H1 (cell line): ENCODE measurements around the gene MCEMP1.

ENCODE experiments used
- CHD2 ChIP-seq: IDR thresholded peaks from 2 replicates; pipeline ENCODE4 v1.6.1; 2012; ENCODE audit warnings: low read length, improper control_type of control experiment
- FOSL1 ChIP-seq: IDR thresholded peaks from 2 replicates; pipeline ENCODE4 v1.6.1; 2011; ENCODE audit warnings: mild to moderate bottlenecking, low read depth, low read length, moderate library complexity; ENCODE audit not compliant: insufficient read depth
- HDAC2 ChIP-seq, 2 experiments: fragments of 300-600 bp in 1 of 2; sonication (generic) in 1 of 2; IDR thresholded peaks; 2 replicates each; pipeline ENCODE4 v1.6.1; 2011 to 2012; ENCODE audit warnings: low read depth in 2 of 2, low read length in 2 of 2, mild to moderate bottlenecking in 2 of 2, moderate library complexity in 2 of 2, borderline replicate concordance in 1 of 2, inconsistent platforms in 1 of 2
- POLR2A ChIP-seq, 2 experiments: IDR thresholded peaks; 1 replicate in 1 of 2; 2 replicates in 1 of 2; pipeline ENCODE4 v1.6.1; 2011; ENCODE audit warnings: low read depth in 2 of 2, low read length in 2 of 2, mild to moderate bottlenecking in 2 of 2; ENCODE audit errors: control extremely low read depth in 1 of 2
- POLR2AphosphoS5 ChIP-seq: IDR thresholded peaks from 2 replicates; pipeline ENCODE4 v1.6.1; 2011; ENCODE audit warnings: low read depth, low read length
- TCF12 ChIP-seq: IDR thresholded peaks from 2 replicates; pipeline ENCODE4 v1.6.1; 2011; ENCODE audit warnings: low read depth, mild to moderate bottlenecking, low read length
- TF ChIP-seq, protein P1 (sequence below), 3 experiments: IDR thresholded peaks; 1 replicate in 2 of 3; 2 replicates in 1 of 3; pipeline versions ENCODE4 v1.5.1 to v1.6.1; 2011; ENCODE audit warnings: low read length in 3 of 3, mild to moderate bottlenecking in 3 of 3, inconsistent platforms in 2 of 3, low read depth in 1 of 3, moderate library complexity in 1 of 3; ENCODE audit not compliant: insufficient read depth in 1 of 3; ENCODE audit errors: control extremely low read depth in 1 of 3
- TF ChIP-seq, protein P2 (sequence below): fragments of 300-600 bp; sonication (generic); IDR thresholded peaks from 2 replicates; pipeline ENCODE4 v1.7.1; 2012; ENCODE audit warnings: low read length, moderate library complexity, mild to moderate bottlenecking, inconsistent platforms; ENCODE audit not compliant: insufficient replicate concordance

DNA sequence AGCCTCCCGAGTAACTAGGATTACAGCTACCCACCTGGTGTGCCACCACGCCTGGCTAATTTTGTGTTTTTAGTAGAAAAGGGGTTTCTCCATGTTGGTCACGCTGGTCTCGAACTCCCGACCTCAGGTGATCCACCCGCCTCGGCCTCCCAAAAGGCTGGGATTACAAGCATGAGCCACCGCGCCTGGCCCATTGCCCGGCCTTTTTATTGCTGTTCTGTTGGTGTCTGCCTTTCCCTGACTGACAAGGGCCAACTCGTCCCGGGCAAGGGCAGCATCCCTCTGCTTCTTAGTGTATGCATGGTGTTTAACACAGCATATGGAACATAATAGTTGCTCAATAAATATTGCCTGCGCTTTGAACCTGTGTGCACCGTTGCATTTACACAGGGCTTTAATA, 14.2 kb upstream of the MCEMP1 start:
- TF ChIP-seq, protein P1, sequence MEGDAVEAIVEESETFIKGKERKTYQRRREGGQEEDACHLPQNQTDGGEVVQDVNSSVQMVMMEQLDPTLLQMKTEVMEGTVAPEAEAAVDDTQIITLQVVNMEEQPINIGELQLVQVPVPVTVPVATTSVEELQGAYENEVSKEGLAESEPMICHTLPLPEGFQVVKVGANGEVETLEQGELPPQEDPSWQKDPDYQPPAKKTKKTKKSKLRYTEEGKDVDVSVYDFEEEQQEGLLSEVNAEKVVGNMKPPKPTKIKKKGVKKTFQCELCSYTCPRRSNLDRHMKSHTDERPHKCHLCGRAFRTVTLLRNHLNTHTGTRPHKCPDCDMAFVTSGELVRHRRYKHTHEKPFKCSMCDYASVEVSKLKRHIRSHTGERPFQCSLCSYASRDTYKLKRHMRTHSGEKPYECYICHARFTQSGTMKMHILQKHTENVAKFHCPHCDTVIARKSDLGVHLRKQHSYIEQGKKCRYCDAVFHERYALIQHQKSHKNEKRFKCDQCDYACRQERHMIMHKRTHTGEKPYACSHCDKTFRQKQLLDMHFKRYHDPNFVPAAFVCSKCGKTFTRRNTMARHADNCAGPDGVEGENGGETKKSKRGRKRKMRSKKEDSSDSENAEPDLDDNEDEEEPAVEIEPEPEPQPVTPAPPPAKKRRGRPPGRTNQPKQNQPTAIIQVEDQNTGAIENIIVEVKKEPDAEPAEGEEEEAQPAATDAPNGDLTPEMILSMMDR (IDR thresholded peaks at IDR 0.05; ENCODE audit: control extremely low read depth in 1 of 3, insufficient read depth in 1 of 3, low read depth in 1 of 3, low read length in 3 of 3): no peak
- TF ChIP-seq TCF12 (no peak), POLR2AphosphoS5 (no peak), POLR2A (IDR thresholded peaks at IDR 0.05; ENCODE audit: control extremely low read depth in 1 of 2, low read depth in 2 of 2, low read length in 2 of 2) (no peak), HDAC2 (IDR thresholded peaks at IDR 0.05; ENCODE audit: borderline replicate concordance in 1 of 2, low read depth in 2 of 2, low read length in 2 of 2) (no peak), CHD2 (no peak), FOSL1 (no peak)
- TF ChIP-seq, protein P2, sequence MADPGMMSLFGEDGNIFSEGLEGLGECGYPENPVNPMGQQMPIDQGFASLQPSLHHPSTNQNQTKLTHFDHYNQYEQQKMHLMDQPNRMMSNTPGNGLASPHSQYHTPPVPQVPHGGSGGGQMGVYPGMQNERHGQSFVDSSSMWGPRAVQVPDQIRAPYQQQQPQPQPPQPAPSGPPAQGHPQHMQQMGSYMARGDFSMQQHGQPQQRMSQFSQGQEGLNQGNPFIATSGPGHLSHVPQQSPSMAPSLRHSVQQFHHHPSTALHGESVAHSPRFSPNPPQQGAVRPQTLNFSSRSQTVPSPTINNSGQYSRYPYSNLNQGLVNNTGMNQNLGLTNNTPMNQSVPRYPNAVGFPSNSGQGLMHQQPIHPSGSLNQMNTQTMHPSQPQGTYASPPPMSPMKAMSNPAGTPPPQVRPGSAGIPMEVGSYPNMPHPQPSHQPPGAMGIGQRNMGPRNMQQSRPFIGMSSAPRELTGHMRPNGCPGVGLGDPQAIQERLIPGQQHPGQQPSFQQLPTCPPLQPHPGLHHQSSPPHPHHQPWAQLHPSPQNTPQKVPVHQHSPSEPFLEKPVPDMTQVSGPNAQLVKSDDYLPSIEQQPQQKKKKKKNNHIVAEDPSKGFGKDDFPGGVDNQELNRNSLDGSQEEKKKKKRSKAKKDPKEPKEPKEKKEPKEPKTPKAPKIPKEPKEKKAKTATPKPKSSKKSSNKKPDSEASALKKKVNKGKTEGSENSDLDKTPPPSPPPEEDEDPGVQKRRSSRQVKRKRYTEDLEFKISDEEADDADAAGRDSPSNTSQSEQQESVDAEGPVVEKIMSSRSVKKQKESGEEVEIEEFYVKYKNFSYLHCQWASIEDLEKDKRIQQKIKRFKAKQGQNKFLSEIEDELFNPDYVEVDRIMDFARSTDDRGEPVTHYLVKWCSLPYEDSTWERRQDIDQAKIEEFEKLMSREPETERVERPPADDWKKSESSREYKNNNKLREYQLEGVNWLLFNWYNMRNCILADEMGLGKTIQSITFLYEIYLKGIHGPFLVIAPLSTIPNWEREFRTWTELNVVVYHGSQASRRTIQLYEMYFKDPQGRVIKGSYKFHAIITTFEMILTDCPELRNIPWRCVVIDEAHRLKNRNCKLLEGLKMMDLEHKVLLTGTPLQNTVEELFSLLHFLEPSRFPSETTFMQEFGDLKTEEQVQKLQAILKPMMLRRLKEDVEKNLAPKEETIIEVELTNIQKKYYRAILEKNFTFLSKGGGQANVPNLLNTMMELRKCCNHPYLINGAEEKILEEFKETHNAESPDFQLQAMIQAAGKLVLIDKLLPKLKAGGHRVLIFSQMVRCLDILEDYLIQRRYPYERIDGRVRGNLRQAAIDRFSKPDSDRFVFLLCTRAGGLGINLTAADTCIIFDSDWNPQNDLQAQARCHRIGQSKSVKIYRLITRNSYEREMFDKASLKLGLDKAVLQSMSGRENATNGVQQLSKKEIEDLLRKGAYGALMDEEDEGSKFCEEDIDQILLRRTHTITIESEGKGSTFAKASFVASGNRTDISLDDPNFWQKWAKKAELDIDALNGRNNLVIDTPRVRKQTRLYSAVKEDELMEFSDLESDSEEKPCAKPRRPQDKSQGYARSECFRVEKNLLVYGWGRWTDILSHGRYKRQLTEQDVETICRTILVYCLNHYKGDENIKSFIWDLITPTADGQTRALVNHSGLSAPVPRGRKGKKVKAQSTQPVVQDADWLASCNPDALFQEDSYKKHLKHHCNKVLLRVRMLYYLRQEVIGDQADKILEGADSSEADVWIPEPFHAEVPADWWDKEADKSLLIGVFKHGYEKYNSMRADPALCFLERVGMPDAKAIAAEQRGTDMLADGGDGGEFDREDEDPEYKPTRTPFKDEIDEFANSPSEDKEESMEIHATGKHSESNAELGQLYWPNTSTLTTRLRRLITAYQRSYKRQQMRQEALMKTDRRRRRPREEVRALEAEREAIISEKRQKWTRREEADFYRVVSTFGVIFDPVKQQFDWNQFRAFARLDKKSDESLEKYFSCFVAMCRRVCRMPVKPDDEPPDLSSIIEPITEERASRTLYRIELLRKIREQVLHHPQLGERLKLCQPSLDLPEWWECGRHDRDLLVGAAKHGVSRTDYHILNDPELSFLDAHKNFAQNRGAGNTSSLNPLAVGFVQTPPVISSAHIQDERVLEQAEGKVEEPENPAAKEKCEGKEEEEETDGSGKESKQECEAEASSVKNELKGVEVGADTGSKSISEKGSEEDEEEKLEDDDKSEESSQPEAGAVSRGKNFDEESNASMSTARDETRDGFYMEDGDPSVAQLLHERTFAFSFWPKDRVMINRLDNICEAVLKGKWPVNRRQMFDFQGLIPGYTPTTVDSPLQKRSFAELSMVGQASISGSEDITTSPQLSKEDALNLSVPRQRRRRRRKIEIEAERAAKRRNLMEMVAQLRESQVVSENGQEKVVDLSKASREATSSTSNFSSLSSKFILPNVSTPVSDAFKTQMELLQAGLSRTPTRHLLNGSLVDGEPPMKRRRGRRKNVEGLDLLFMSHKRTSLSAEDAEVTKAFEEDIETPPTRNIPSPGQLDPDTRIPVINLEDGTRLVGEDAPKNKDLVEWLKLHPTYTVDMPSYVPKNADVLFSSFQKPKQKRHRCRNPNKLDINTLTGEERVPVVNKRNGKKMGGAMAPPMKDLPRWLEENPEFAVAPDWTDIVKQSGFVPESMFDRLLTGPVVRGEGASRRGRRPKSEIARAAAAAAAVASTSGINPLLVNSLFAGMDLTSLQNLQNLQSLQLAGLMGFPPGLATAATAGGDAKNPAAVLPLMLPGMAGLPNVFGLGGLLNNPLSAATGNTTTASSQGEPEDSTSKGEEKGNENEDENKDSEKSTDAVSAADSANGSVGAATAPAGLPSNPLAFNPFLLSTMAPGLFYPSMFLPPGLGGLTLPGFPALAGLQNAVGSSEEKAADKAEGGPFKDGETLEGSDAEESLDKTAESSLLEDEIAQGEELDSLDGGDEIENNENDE: no peak
